GM10266 (cell line): ENCODE data around the gene PDYN.

Source experiments
- DNase-seq: peaks from one replicate; pipeline ENCODE4 v3.0.0; 2012; ENCODE audit errors: extremely low spot score
- CTCF ChIP-seq: IDR thresholded peaks from 2 replicates; pipeline ENCODE4 v1.5.1; 2012; ENCODE audit warnings: mild to moderate bottlenecking, low read depth; ENCODE audit not compliant: control insufficient read depth, insufficient read depth; ENCODE audit errors: missing control alignments

Gene PDYN

GRCh38 chr20:1938464-1939269, 55.2 kb downstream of the PDYN start:
- DNase-seq, result no peak
- no peak for TF ChIP-seq CTCF

- no peak for DNase-seq
- no peak for TF ChIP-seq CTCF
Observed at GRCh38 chr20:1937316-1937976, 56.4 kb downstream of the PDYN start.

GRCh38 chr20:1935696-1936366, 58.0 kb downstream of the PDYN start:
- DNase-seq, result no peak
- TF ChIP-seq CTCF, result no peak

- no peak for TF ChIP-seq CTCF
- no peak for DNase-seq
Observed at GRCh38 chr20:1934721-1935573, 58.9 kb downstream of the PDYN start.

GRCh38 chr20:1934156-1934555, 59.7 kb downstream of the PDYN start:
- DNase-seq, result no peak
- TF ChIP-seq CTCF, result no peak

GRCh38 chr20:1933465-1933870, 60.4 kb downstream of the PDYN start:
- TF ChIP-seq CTCF, result no peak
- DNase-seq, result no peak
